Measurements from ENCODE around the gene NFIX.

The NFIX gene

DNA sequence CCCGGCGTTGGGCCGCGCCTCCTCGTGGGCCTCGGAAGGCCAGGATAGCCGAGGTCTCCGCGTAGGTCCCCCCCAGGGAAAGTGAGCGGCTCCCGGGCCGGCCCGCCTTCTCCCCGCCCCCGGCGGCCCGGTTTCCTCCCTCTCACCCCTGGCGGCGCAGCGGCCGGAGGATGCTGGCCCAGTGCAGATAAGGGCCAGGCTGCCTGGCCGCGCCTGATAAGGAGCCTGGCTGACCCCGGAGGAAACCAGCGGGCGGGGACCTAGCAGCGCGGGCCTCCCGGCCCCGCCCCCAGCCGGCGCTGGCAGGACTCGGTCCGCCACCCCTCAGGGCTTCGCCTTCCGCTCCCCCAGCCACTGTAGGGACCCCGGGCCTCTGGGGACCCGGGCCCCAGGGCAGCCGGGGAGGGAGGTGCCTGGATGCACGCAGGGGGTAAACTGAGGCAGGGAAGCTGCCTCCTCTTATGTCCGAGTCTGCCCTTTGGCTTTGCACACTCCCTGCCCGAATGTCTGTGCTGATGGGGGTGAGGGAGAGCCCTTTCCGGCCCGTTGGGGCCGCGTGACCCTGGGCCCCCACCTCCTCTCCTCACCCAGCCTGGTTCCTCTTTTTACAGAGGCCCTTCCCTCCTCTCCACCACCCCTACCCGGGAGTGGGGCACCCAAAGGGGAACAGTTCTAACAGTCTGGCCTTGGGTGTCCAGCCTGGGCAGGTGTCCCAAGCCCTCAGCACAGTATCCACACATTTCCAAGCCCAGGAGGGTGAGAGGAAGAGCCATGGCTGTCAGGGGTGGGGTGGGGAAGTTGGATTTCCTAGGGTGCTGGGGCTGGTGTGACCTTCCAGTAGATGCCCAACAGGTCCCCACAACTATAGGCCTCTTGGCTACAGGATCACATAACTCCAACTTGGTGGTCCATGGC, 107.6 kb downstream of the NFIX start, which contains the start of gene LYL1:
LYL1 (minus strand) TSS at position 193 of the 915 bp plus-strand sequence. CDS start 1,687 bp downstream, outside the sequence.
- DNase-seq (ENCODE audit: low spot score), result peak; percentile 98

- peak; percentile 66 for DNase-seq (ENCODE audit: low spot score)
Measured at GRCh38 chr19:13103581-13104359, 108.5 kb downstream of the NFIX start.

- peak; percentile 72 for DNase-seq (ENCODE audit: low spot score)
Measured at GRCh38 chr19:13104360-13104847, 109.1 kb downstream of the NFIX start.

GRCh38 chr19:13104848-13105711, 109.8 kb downstream of the NFIX start:
- DNase-seq (ENCODE audit: low spot score), result no peak

DNA sequence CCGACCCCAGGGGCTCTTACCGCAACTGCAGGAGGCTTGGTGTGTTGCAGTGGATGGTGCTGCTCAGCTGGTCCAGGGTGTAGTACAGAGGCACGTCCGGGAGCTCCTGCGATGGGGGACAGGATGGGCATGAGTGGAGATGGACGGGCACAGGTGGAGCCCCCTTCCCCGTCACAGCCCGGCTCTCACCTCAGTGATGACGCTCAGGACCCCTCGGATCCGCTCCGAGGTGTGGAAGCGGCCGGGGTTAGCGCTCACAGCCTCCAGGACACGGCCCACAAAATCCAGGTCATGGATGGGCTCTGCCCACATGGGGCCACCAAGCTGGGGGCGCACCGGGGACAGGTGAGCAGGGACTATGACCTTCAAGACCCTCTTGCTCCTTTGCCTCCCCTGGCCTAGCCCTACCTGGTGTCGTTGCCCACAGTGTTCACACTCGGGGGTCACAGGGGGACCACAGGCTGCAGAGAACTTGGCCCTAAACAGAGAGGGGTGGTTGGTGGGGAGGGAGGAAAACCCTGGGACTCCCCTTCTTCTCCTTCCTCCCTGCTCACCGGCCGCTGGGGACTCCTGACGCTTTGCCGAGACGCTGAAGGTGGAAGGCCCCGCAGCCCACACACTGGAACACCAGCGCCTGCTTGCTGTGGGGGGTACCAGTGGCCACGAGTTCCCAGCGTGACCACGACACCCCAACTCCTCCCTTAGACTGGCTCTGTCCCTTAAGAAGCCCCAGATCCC, 114.3 kb downstream of the NFIX start:
- DNase-seq (ENCODE audit: low spot score), result no peak

DNA sequence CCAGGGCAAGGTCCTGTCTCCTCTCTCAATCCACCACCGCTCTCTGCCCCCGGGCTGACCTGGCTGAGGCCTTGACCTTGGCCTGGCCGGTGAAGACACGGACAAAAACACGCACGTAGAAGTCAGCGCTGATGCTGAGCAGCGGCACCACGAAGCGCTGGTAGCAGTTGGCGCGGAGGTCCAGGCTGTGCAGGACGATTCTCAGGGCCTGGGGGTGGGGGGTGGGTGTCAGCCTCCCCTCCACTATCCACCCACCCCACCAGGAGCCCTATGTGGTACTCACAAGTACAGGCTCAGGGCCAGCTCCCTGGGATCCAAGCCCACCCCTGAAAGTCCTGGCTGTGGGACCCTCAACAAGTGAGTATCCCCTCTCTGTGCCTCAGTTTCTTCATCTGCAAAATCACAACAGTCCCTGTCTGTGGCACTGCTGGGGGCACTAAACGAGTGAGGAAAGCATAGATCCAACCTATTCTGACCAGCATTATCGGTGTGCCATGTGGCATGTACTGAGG, 114.9 kb downstream of the NFIX start:
- DNase-seq (ENCODE audit: low spot score), result no peak

DNA sequence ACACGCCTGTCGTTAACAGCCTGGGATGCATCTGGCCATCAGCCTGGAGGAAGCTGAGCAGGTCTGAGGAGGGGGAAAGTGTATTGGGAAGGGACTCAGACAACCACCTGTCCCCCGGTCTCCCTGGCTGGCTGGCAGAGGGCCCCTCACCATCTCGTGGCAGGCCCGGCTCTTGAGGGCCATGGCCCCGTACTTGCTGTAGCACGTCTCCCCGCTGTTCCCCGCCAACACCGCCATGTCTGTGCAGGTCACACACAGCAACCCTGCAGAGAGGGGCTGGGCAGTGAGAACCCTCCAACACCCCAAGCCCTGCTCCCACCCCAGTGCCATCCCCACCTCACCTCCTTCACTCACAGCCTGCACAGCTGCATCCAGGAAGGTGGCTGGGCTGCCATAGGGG, 117.3 kb downstream of the NFIX start:
- DNase-seq (ENCODE audit: low spot score), result no peak

DNA sequence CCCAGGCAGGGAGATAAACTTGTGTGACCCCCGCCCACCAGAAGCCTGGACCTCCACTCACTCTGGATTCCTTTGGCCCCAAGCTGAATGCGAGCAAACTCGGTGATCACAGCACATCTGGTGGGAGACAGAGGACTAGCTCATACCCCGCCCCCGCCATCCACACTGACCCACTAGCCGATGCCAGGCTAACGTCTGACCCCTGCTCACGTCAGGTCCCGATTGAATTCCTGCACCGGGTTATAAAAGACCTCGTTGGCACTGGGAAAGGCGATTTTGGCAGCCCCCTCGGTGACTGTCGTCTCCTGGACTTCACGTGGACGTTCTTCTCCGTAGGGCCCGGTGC, 120.6 kb downstream of the NFIX start:
- DNase-seq (ENCODE audit: low spot score), result no peak

- DNase-seq (ENCODE audit: low spot score), result peak; percentile 86
Measured at GRCh38 chr19:13116282-13117175, 121.3 kb downstream of the NFIX start, which contains the start of gene TRMT1. Gene TRMT1 (minus strand): TSS chr19:13116740. CDS start chr19:13116399, 341 bp downstream.

GRCh38 chr19:13117176-13117771, 122.0 kb downstream of the NFIX start:
- DNase-seq (ENCODE audit: low spot score), result no peak

DNA sequence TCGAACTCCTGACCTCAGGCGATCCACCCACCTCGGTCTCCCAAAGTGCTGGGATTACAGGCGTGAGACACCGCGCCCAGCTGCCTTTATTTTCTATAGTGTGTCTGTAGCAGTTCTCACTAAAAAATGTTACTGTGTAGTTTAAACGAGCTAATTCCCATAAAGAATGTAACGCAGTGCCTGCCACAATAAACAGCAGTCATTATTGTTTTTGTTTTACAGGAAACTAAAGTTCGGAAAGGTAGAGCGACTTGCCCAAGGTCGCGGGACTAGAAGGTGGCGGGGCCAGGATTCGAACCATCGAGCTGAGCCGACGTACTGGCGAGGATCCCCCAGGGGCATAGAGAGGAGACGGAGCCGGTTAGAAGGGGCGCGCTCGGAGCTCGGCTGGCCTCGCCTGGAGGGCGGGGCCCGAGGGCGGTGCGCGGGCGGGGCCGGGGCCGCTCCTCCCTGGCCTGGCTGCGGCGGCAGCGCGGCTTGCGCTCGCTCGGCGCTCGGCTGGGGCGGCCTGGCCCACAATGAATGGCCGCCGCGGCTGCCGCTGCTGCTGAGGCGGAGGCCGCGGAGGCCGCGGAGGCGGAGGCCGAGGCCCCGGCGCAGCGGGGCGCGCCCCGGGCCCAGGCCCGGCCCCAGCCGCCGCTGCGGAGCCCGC, 122.6 kb downstream of the NFIX start, which contains the start of gene NACC1:
NACC1 (plus strand) TSS at position 493 of the 652 bp plus-strand sequence. CDS start 16,944 bp downstream, outside the sequence.
- DNase-seq (ENCODE audit: low spot score), result peak; percentile 89

DNA sequence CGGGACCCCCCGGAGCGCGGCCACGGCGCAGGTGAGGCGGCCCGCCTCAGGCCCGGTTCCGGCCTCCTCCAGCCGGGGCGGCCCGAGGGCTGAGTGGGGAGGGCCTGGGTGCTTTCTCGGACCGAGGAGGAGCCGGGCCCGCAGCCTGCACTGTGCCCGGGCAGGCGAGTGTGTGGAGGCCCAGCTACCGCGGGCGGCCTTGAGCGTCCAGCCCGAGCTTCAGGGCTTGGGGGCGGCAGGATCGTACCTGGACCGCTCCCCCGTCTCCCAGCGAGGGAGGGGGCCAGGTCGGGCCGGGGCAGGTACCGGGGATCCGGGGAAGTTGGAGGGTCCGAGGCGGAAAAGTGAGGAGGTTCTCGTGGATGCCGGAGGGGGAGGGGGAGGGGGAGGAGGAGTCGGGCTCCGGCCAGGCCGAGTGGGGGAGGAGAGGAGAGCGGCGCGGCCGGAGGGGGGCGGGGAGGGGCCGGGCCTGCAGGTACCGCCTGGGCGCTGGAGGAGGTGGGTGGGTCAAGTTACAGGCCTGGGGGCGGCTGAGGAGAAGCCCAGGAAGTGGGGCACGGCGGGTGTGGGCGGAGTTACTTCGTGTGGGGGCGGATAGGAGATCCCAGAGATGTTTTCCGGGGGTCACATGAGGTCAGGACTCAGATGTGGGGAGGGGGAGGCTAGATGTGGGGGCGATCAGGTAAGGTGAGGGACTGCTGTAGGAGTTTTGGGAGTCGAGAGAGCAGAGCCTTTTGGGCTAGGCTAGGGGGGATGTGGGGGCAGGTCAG, 123.3 kb downstream of the NFIX start:
- DNase-seq (ENCODE audit: low spot score), result peak; percentile 10

- DNase-seq (ENCODE audit: low spot score), result no peak
Measured at GRCh38 chr19:13119627-13120026, 124.4 kb downstream of the NFIX start.

DNA sequence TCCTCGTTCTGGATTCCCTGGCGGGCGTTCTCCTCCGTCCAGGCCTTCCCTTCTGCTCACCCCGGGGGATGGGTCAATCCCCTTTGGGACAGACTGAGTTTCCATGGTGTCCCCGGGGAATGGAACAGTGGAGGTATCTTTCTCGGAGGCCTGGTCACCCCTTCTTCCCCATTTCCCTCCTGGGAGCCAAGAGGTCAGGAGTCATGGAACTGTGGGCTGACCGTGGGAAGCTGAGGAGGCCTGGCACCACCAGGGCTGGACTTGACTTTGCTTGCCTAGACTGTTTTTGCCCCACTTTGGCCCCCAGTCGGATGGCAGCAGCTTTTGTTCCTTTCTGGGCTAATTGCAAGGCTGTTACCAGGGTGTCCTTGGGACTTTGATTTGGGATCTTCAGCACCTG, 124.8 kb downstream of the NFIX start:
- no peak for DNase-seq (ENCODE audit: low spot score)

GRCh38 chr19:13120817-13121216, 125.5 kb downstream of the NFIX start:
- no peak for DNase-seq (ENCODE audit: low spot score)

- DNase-seq (ENCODE audit: low spot score), result no peak
Measured at GRCh38 chr19:13121551-13122274, 126.4 kb downstream of the NFIX start.

GRCh38 chr19:13122275-13122878, 127.1 kb downstream of the NFIX start:
- no peak for DNase-seq (ENCODE audit: low spot score)

All from hematopoietic multipotent progenitor cell treated with erythropoietin and hydrocortisone succinate and interleukin-3 and kit ligand, for 15 days (in vitro differentiated cells).